ENCODE results near the gene CA10. TPM values are rescaled to one million over a fixed set of nuclear protein-coding genes. Genes with fewer than 3 reads are reported as not detected.

Gene CA10
- polyA plus RNA-seq, 1 donor from 2014 or later, result 6.2 TPM

- Histone ChIP-seq H3K27me3 (ENCODE audit: insufficient read depth, low read depth, low read length) (no peaks in the 10 kb centered on the region), H3K4me3 (ENCODE audit: low read length) (no peak overlapping the region), H3K9me2 (ENCODE audit: insufficient read depth, low read length) (no peaks in the 10 kb centered on the region), H3K36me3 (ENCODE audit: insufficient read depth, low read length) (no peaks in the 10 kb centered on the region), H4K20me1 (ENCODE audit: insufficient read depth) (no peaks in the 10 kb centered on the region), H3K79me2 (replicated peaks; ENCODE audit: insufficient read depth, low read length) (no peaks in the 10 kb centered on the region), H3K4me2 (ENCODE audit: low read length) (no peak overlapping the region), H3F3A (ENCODE audit: insufficient read depth, low read length, poor library complexity, severe bottlenecking) (no peaks in the 10 kb centered on the region), H2AFZ (ENCODE audit: low read depth, low read length) (no peak overlapping the region), H3K9ac (ENCODE audit: low read length) (no peak overlapping the region), H3K27ac (ENCODE audit: low read length) (no peak overlapping the region), H3K9me3 (ENCODE audit: low read length) (no peaks in the 10 kb centered on the region)
- TF ChIP-seq TAF1 (IDR thresholded peaks at IDR 0.05; ENCODE audit: low read depth), result no peak
- TF ChIP-seq POLR2AphosphoS5 (IDR thresholded peaks at IDR 0.05), result no peak
- TF ChIP-seq REST (IDR thresholded peaks at IDR 0.05; ENCODE audit: borderline replicate concordance), result no peak
- TF ChIP-seq MXI1 (conservative IDR thresholded peaks at IDR 0.05; ENCODE audit: poor library complexity, severe bottlenecking), result no peak
- TF ChIP-seq SMC3 (conservative IDR thresholded peaks at IDR 0.05; ENCODE audit: poor library complexity), result no peak
- no peak for TF ChIP-seq EZH2 (IDR thresholded peaks at IDR 0.05; ENCODE audit: borderline replicate concordance, insufficient read depth, low read length, poor library complexity, severe bottlenecking)
- TF ChIP-seq RAD21 (conservative IDR thresholded peaks at IDR 0.05), result no peak
- TF ChIP-seq EP300 (conservative IDR thresholded peaks at IDR 0.05; ENCODE audit: poor library complexity, severe bottlenecking), result no peak
- no peak for TF ChIP-seq CTCF (IDR thresholded peaks at IDR 0.05; ENCODE audit: poor library complexity, severe bottlenecking)
These were observed 556.8 kb downstream of the CA10 start for GRCh38 chr17:51601622-51602261.

- Histone ChIP-seq H3K9me2 (ENCODE audit: insufficient read depth, low read length) (no peaks in the 10 kb centered on the region), H3K27ac (ENCODE audit: low read length) (no peak overlapping the region), H3K9ac (ENCODE audit: low read length) (no peak overlapping the region), H3K9me3 (ENCODE audit: low read length) (no peaks in the 10 kb centered on the region), H3K79me2 (replicated peaks; ENCODE audit: insufficient read depth, low read length) (no peaks in the 10 kb centered on the region), H3F3A (ENCODE audit: insufficient read depth, low read length, poor library complexity, severe bottlenecking) (no peaks in the 10 kb centered on the region), H2AFZ (ENCODE audit: low read depth, low read length) (no peak overlapping the region), H3K4me2 (ENCODE audit: low read length) (no peak overlapping the region), H3K36me3 (ENCODE audit: insufficient read depth, low read length) (no peaks in the 10 kb centered on the region), H3K4me3 (ENCODE audit: low read length) (no peak overlapping the region), H3K27me3 (ENCODE audit: insufficient read depth, low read depth, low read length) (no peaks in the 10 kb centered on the region), H4K20me1 (ENCODE audit: insufficient read depth) (no peaks in the 10 kb centered on the region)
- TF ChIP-seq MXI1 (conservative IDR thresholded peaks at IDR 0.05; ENCODE audit: poor library complexity, severe bottlenecking) (no peak), CTCF (IDR thresholded peaks at IDR 0.05; ENCODE audit: poor library complexity, severe bottlenecking) (no peak), SMC3 (conservative IDR thresholded peaks at IDR 0.05; ENCODE audit: poor library complexity) (no peak)
These were observed 559.7 kb downstream of the CA10 start for GRCh38 chr17:51598824-51599223.
